KMS-11 (cell line): ENCODE results near the gene L1CAM.
A peak's percentile ranks its signal among the peaks of the same experiment; 100 is the strongest.

ENCODE experiments used
- H2AFZ ChIP-seq: fragments of 200-600 bp; sonication (generic); 2 replicates; pipeline ENCODE4 v1.6.1; 2016; ENCODE audit warnings: antibody characterized with exemption, mixed run types, low read depth
- H3K27ac ChIP-seq: fragments of 200-600 bp; sonication (generic); 2 replicates; pipeline ENCODE4 v1.6.1; 2016; ENCODE audit warnings: mild to moderate bottlenecking, mixed run types
- H3K27me3 ChIP-seq: fragments of 200-600 bp; sonication (generic); 2 replicates; pipeline ENCODE4 v1.6.1; 2017; ENCODE audit warnings: mild to moderate bottlenecking, low read depth, mixed run types, moderate library complexity; ENCODE audit not compliant: insufficient read depth
- H3K36me3 ChIP-seq: fragments of 200-600 bp; sonication (generic); 2 replicates; pipeline ENCODE4 v1.6.1; 2017; ENCODE audit warnings: mild to moderate bottlenecking, mixed run types; ENCODE audit not compliant: insufficient read depth
- H3K4me1 ChIP-seq: fragments of 200-600 bp; sonication (generic); 2 replicates; pipeline ENCODE4 v1.6.1; 2016; ENCODE audit warnings: mild to moderate bottlenecking, low read depth, mixed run types; ENCODE audit not compliant: poor library complexity, severe bottlenecking
- H3K4me2 ChIP-seq: fragments of 200-600 bp; sonication (generic); 2 replicates; pipeline ENCODE4 v1.7.0; 2016; ENCODE audit warnings: mild to moderate bottlenecking, mixed run types
- H3K4me3 ChIP-seq: fragments of 200-600 bp; sonication (generic); IDR thresholded peaks from 2 replicates; pipeline ENCODE4 v1.6.1; 2017; ENCODE audit warnings: low read depth, low read length, mixed read lengths; ENCODE audit not compliant: insufficient read depth
- H3K79me2 ChIP-seq: fragments of 200-600 bp; sonication (generic); 2 replicates; pipeline ENCODE4 v1.6.1; 2016; ENCODE audit warnings: low read depth, mixed run types; ENCODE audit not compliant: insufficient read depth
- H3K9ac ChIP-seq: fragments of 200-600 bp; sonication (generic); 2 replicates; pipeline ENCODE4 v1.6.1; 2016; ENCODE audit warnings: mild to moderate bottlenecking, mixed run types
- H4K20me1 ChIP-seq: fragments of 200-600 bp; sonication (generic); 2 replicates; pipeline ENCODE4 v1.6.1; 2016; ENCODE audit warnings: mild to moderate bottlenecking, mixed run types; ENCODE audit not compliant: insufficient read depth
- CTCF ChIP-seq: fragments of 200-600 bp; sonication (generic); conservative IDR thresholded peaks from 2 replicates; pipeline ENCODE4 v1.6.1; 2017; ENCODE audit warnings: low read depth, mild to moderate bottlenecking, antibody characterized with exemption, low read length, moderate library complexity, mixed read lengths

The L1CAM gene

GRCh38 chrX:153930011-153930910, 44.3 kb upstream of the L1CAM start:
- no peaks in the 10 kb centered on the region for H3K36me3 ChIP-seq
- H3K27me3 ChIP-seq, result no peaks in the 10 kb centered on the region
- H4K20me1 ChIP-seq, result no peaks in the 10 kb centered on the region
- H3K79me2 ChIP-seq, result peaks cover 28% of the 10 kb centered on the region; the same call in 1 of the 2 replicates
- peaks cover 9% of the 10 kb centered on the region for H3K4me1 ChIP-seq
- TF ChIP-seq CTCF, result no peak
- H3K27ac ChIP-seq, result no peak overlapping the region
- no peak overlapping the region for H2AFZ ChIP-seq
- no peak overlapping the region for H3K4me3 ChIP-seq
- H3K9ac ChIP-seq, result no peak overlapping the region
- H3K4me2 ChIP-seq, result no peak overlapping the region; the same call in 1 of the 2 replicates

- Histone ChIP-seq H3K4me3 (no peak overlapping the region), H3K79me2 (peaks cover 34% of the 10 kb centered on the region; the same call in 1 of the 2 replicates), H3K27me3 (no peaks in the 10 kb centered on the region), H3K9ac (no peak overlapping the region), H3K27ac (peak overlapping the region; percentile 38; the same call in 1 of the 2 replicates), H3K4me2 (peak overlapping the region; percentile 54; the same call in 1 of the 2 replicates), H2AFZ (no peak overlapping the region), H3K4me1 (peaks cover 9% of the 10 kb centered on the region), H3K36me3 (no peaks in the 10 kb centered on the region), H4K20me1 (no peaks in the 10 kb centered on the region)
- TF ChIP-seq CTCF, result no peak
These were observed 43.6 kb upstream of the L1CAM start for GRCh38 chrX:153929576-153929975.

DNA sequence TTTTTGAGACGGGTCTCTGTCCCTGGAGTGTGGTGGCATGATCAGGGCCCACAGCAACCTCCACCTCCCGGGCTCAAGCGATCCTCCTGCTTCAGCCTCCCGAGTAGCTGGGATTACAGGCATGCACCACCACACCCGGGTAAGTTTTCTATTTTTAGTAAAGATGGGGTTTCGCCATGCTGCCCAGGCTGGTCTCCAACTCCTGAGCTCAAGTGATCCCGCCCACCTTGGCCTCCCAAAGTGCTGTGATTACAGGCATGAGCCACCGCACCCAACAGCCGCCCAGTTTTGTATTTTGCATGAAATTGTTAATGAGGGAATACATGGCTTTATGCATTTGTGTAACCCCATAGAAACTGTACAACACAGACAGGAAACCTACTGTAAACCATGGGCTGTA, 42.9 kb upstream of the L1CAM start:
- Histone ChIP-seq H3K36me3 (no peaks in the 10 kb centered on the region), H4K20me1 (no peaks in the 10 kb centered on the region), H3K4me2 (peak overlapping the region; percentile 54), H3K79me2 (peaks cover 34% of the 10 kb centered on the region), H2AFZ (no peak overlapping the region), H3K4me1 (peaks cover 14% of the 10 kb centered on the region), H3K27ac (peak overlapping the region; percentile 38; the same call in 1 of the 2 replicates), H3K4me3 (no peak overlapping the region), H3K27me3 (no peaks in the 10 kb centered on the region), H3K9ac (no peak overlapping the region)
- no peak for TF ChIP-seq CTCF

GRCh38 chrX:153927922-153928760, 42.2 kb upstream of the L1CAM start:
- TF ChIP-seq CTCF, result 0 out of 2 replicates have a peak, but pooled peaks have one; percentile 16
- Histone ChIP-seq H3K4me1 (peaks cover 21% of the 10 kb centered on the region), H2AFZ (no peak overlapping the region), H3K79me2 (peaks cover 34% of the 10 kb centered on the region), H3K27me3 (no peaks in the 10 kb centered on the region), H4K20me1 (no peaks in the 10 kb centered on the region), H3K4me3 (no peak overlapping the region), H3K9ac (peak overlapping the region; percentile 90), H3K36me3 (no peaks in the 10 kb centered on the region), H3K4me2 (peak overlapping the region; percentile 86; the same call in 1 of the 2 replicates), H3K27ac (peak overlapping the region; percentile 95)
